H9 (cell line): ENCODE data around the gene SMIM41. TPM values are rescaled to one million over a fixed set of nuclear protein-coding genes. Genes with fewer than 3 reads are reported as not detected.
A peak's percentile ranks its signal among the peaks of the same experiment; 100 is the strongest.

Source experiments
- DNase-seq: peaks from one replicate; pipeline ENCODE4 v3.0.0-alpha.2; 2017
- H2AFZ ChIP-seq: one replicate; pipeline ENCODE4 v1.6.1; 2013; ENCODE audit warnings: mild to moderate bottlenecking, low read length, control low read depth, moderate library complexity
- H2AK5ac ChIP-seq: 2 replicates; pipeline ENCODE4 v1.6.1; 2013; ENCODE audit warnings: low read length, control low read depth, mixed read lengths; ENCODE audit not compliant: insufficient read length
- H2BK120ac ChIP-seq: one replicate; pipeline ENCODE4 v1.6.1; 2013; ENCODE audit warnings: low read depth, mild to moderate bottlenecking, low read length, control low read depth, inconsistent platforms; ENCODE audit not compliant: poor library complexity, severe bottlenecking
- H2BK12ac ChIP-seq: 2 replicates; pipeline ENCODE4 v1.6.1; 2013; ENCODE audit warnings: low read length, control low read depth, mixed read lengths, low read depth; ENCODE audit not compliant: insufficient read length
- H2BK15ac ChIP-seq: 2 replicates; pipeline ENCODE4 v1.6.1; 2013; ENCODE audit warnings: low read depth, low read length, control low read depth
- H2BK20ac ChIP-seq: one replicate; pipeline ENCODE4 v1.6.1; 2013; ENCODE audit warnings: low read depth, mild to moderate bottlenecking, low read length, control low read depth, inconsistent platforms; ENCODE audit not compliant: poor library complexity, severe bottlenecking
- H2BK5ac ChIP-seq: 2 replicates; pipeline ENCODE4 v1.6.1; 2013; ENCODE audit warnings: low read length, control low read depth, mixed read lengths; ENCODE audit not compliant: insufficient read length
- H3K14ac ChIP-seq: 2 replicates; pipeline ENCODE4 v1.6.1; 2013; ENCODE audit warnings: low read length, control low read depth; ENCODE audit not compliant: insufficient read depth
- H3K18ac ChIP-seq: 2 replicates; pipeline ENCODE4 v1.6.1; 2013; ENCODE audit warnings: low read depth, mild to moderate bottlenecking, mixed read lengths, low read length, control low read depth; ENCODE audit not compliant: insufficient read length
- H3K23ac ChIP-seq: 2 replicates; pipeline ENCODE4 v1.6.1; 2013; ENCODE audit warnings: low read length, control low read depth, mixed read lengths, low read depth; ENCODE audit not compliant: insufficient read length
- H3K23me2 ChIP-seq: 2 replicates; pipeline ENCODE4 v1.6.1; 2013; ENCODE audit warnings: low read depth, mild to moderate bottlenecking, mixed read lengths, low read length, control low read depth; ENCODE audit not compliant: insufficient read length, poor library complexity, severe bottlenecking
- H3K27ac ChIP-seq: 2 replicates; pipeline ENCODE4 v1.5.1; 2013; ENCODE audit warnings: low read length, control low read depth, mixed read lengths, low read depth; ENCODE audit not compliant: insufficient read length
- H3K27me3 ChIP-seq: 2 replicates; pipeline ENCODE4 v1.6.1; 2013; ENCODE audit warnings: low read length, control low read depth, inconsistent platforms; ENCODE audit not compliant: insufficient read depth
- H3K4ac ChIP-seq: 2 replicates; pipeline ENCODE4 v1.6.1; 2013; ENCODE audit warnings: low read depth, mild to moderate bottlenecking, control low read depth, inconsistent platforms, low read length, moderate library complexity
- H3K4me1 ChIP-seq: 2 replicates; pipeline ENCODE4 v1.6.1; 2013; ENCODE audit warnings: low read length, control low read depth, inconsistent platforms; ENCODE audit not compliant: insufficient read depth
- H3K4me2 ChIP-seq: 2 replicates; pipeline ENCODE4 v1.6.1; 2013; ENCODE audit warnings: low read length, control low read depth, mixed read lengths; ENCODE audit not compliant: insufficient read length, insufficient read depth
- H3K56ac ChIP-seq: 2 replicates; pipeline ENCODE4 v1.6.1; 2013; ENCODE audit warnings: low read depth, mild to moderate bottlenecking, mixed read lengths, low read length, control low read depth; ENCODE audit not compliant: insufficient read length
- H3K79me1 ChIP-seq: 2 replicates; pipeline ENCODE4 v1.6.1; 2013; ENCODE audit warnings: low read depth, mild to moderate bottlenecking, moderate library complexity, low read length, control low read depth, inconsistent platforms; ENCODE audit not compliant: insufficient read depth, poor library complexity, severe bottlenecking
- H3K79me2 ChIP-seq: 2 replicates; pipeline ENCODE4 v1.6.1; 2013; ENCODE audit warnings: low read length, control low read depth, inconsistent platforms; ENCODE audit not compliant: insufficient read depth
- H3K9ac ChIP-seq: 2 replicates; pipeline ENCODE4 v1.6.1; 2013; ENCODE audit warnings: low read length, control low read depth, mixed read lengths; ENCODE audit not compliant: insufficient read length; ENCODE audit errors: extremely low read depth
- H3K9me3 ChIP-seq: one replicate; pipeline ENCODE4 v1.6.1; 2013; ENCODE audit warnings: low read depth, low read length, inconsistent platforms; ENCODE audit not compliant: control insufficient read depth
- H3T11ph ChIP-seq: one replicate; pipeline ENCODE4 v1.6.1; 2013; ENCODE audit warnings: mild to moderate bottlenecking, low read length, control low read depth, inconsistent platforms
- H4K20me1 ChIP-seq: one replicate; pipeline ENCODE4 v1.6.1; 2013; ENCODE audit not compliant: control insufficient read depth, insufficient read length, insufficient read depth
- H4K5ac ChIP-seq: 2 replicates; pipeline ENCODE4 v1.6.1; 2013; ENCODE audit warnings: low read depth, mild to moderate bottlenecking, mixed read lengths, low read length, control low read depth; ENCODE audit not compliant: insufficient read length
- H4K8ac ChIP-seq: replicated peaks from 2 replicates; pipeline ENCODE4 v1.6.1; 2013; ENCODE audit warnings: low read length, control low read depth, mixed read lengths, low read depth; ENCODE audit not compliant: insufficient read length
- H4K91ac ChIP-seq: 2 replicates; pipeline ENCODE4 v1.6.1; 2013; ENCODE audit warnings: low read depth, mild to moderate bottlenecking, moderate library complexity, mixed read lengths, low read length, control low read depth; ENCODE audit not compliant: insufficient read length
- H3K27ac Mint-ChIP-seq, 3 experiments: 2 replicates in 2 of 3; 3 replicates in 1 of 3; pipeline ENCODE4 v1.8.0; 2020 to 2021; ENCODE audit warnings: mixed read lengths in 3 of 3, mild to moderate bottlenecking in 1 of 3, moderate library complexity in 1 of 3
- H3K27me3 Mint-ChIP-seq: 2 replicates; pipeline ENCODE4 v1.8.0; 2021; ENCODE audit warnings: low read depth, mild to moderate bottlenecking, moderate library complexity, mixed read lengths
- H3K36me3 Mint-ChIP-seq, 3 experiments: 2 replicates in 2 of 3; 3 replicates in 1 of 3; pipeline ENCODE4 v1.8.0; 2020 to 2021; ENCODE audit warnings: low read depth in 3 of 3, mixed read lengths in 3 of 3; ENCODE audit not compliant: insufficient read depth in 1 of 3
- H3K4me1 Mint-ChIP-seq, 2 experiments: 2 replicates each; pipeline ENCODE4 v1.8.0; 2020; ENCODE audit warnings: mixed read lengths in 2 of 2
- H3K4me3 Mint-ChIP-seq, 2 experiments: 2 replicates in 1 of 2; 3 replicates in 1 of 2; pipeline ENCODE4 v1.8.0; 2020 to 2021; ENCODE audit warnings: mild to moderate bottlenecking in 2 of 2, mixed read lengths in 2 of 2, moderate library complexity in 1 of 2
- H3K9me3 Mint-ChIP-seq, 2 experiments: 2 replicates in 1 of 2; 3 replicates in 1 of 2; pipeline ENCODE4 v1.8.0; 2020; ENCODE audit warnings: mild to moderate bottlenecking in 2 of 2, mixed read lengths in 2 of 2, moderate library complexity in 1 of 2
- CTCF ChIP-seq: fragments of 200-600 bp; sonication (generic); conservative IDR thresholded peaks from 3 replicates; pipeline ENCODE4 v1.8.0; 2021; ENCODE audit warnings: antibody characterized with exemption, mild to moderate bottlenecking
- WGBS: extraction: QIAGEN DNeasy Blood & Tissue Kit; methylation state at CpG from one replicate; pipeline ENCODE4 v1.1.7; 2013; ENCODE audit warnings: missing lambda C conversion rate, low lambda C conversion rate, mixed read lengths; ENCODE audit not compliant: insufficient read length; ENCODE audit errors: extremely low coverage; 5-methylcytosine and 5-hydroxymethylcytosine counted together
- total RNA-seq: library from RNA; stranded (reverse); gene quantifications from 2 replicates; pipeline ENCODE4 v1.2.1, GENCODE V29; 2021

SMIM41 gene
- total RNA-seq, 1 experiment from 2014 or later, result not detected

GRCh38 chr12:52061470-52062166 is 17.9 kb upstream of the SMIM41 start:
- no peaks in the 10 kb centered on the region for H3K4me1 ChIP-seq
- Mint-ChIP-seq H3K9me3 (no peaks in the 10 kb centered on the region), H3K4me1 (peaks cover 0 to 4% of the 10 kb centered on the region in 2 experiments; a peak in 1 of 4 replicates), H3K36me3 (peaks cover 0 to 24% (median 18%) of the 10 kb centered on the region in 3 experiments; a peak in 5 of 7 replicates), H3K27me3 (peaks cover 25% of the 10 kb centered on the region), H3K4me3 (no peak overlapping the region), H3K27ac (peak overlapping the region in 1 of 3 experiments; percentile 40; a peak in 1 of 7 replicates)
- H3K23ac ChIP-seq, result no peak overlapping the region
- H3K14ac ChIP-seq, result no peak overlapping the region
- DNase-seq, result no peak
- WGBS, result no CpG with 5 or more reads among the region's 12 CpGs
- no peak overlapping the region for H3K4me2 ChIP-seq
- H3K4ac ChIP-seq, result no peak overlapping the region
- no peak overlapping the region for H3K9ac ChIP-seq
- H4K20me1 ChIP-seq, result no peaks in the 10 kb centered on the region
- no peak overlapping the region for H2AK5ac ChIP-seq
- no peaks in the 10 kb centered on the region for H3K79me1 ChIP-seq
- no peak overlapping the region for H2BK12ac ChIP-seq
- no peak for TF ChIP-seq CTCF
- no peak overlapping the region for H3K18ac ChIP-seq
- no peak overlapping the region for H3K27ac ChIP-seq
- H2BK15ac ChIP-seq, result no peak overlapping the region
- H4K8ac ChIP-seq, result no peak overlapping the region
- no peak overlapping the region for H4K91ac ChIP-seq
- H2BK120ac ChIP-seq, result no peak overlapping the region
- no peaks in the 10 kb centered on the region for H3K27me3 ChIP-seq
- no peak overlapping the region for H2BK5ac ChIP-seq
- no peaks in the 10 kb centered on the region for H3K79me2 ChIP-seq
- H4K5ac ChIP-seq, result no peak overlapping the region
- H3K9me3 ChIP-seq, result no peaks in the 10 kb centered on the region
- no peak overlapping the region for H3K56ac ChIP-seq
- H2BK20ac ChIP-seq, result no peak overlapping the region
- H3T11ph ChIP-seq, result no peak overlapping the region
- no peak overlapping the region for H2AFZ ChIP-seq
- H3K23me2 ChIP-seq, result no peaks in the 10 kb centered on the region
